ENCODE data around the gene EGFL8.
"Not testable (repeated sequence)": the region's sequence is repeated elsewhere in the genome, so short reads cannot be mapped to it uniquely, and the experiment has no call there.

The EGFL8 gene

DNA sequence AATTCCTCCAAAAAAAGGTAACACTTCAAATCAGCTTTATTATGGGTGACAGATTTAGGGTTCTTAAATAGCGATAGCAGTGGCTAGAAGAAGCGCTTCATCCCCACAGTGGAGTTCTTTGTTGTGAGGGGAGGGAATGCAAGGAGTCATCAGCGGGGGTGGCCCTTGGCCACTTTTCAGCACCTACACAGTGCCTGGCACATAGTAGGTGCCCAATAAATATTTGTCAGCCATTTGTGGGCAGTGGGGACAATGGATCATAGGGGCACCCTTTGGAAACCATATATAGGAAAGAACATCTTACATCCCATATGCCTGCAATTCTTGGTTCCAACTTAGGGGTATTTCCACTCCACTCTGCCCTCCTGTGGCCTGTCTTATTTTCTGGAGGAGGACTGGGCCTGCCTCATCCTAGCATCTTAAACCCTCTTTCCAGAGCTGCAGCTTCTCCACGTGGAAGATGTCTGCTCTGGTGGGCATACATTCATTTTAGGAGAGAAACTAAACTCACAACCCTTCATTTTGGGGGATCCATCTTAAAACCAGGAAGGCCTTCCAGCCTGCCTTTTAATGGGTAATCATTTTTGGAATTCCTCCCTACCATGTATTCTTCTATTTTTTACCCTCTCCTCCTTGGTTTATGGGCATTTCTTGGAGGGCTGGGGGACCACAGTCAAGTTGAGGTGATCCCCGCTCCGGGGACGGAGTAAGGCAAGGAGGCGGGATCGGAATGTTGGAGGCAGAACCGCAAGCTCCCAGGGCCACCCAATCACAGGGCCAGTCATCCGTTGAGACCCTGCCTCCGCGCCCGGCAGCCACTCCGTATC lies 30.6 kb downstream of the EGFL8 start:
- no peak for DNase-seq (ENCODE audit: low read depth in 2 of 2, low spot score in 1 of 2)

DNA sequence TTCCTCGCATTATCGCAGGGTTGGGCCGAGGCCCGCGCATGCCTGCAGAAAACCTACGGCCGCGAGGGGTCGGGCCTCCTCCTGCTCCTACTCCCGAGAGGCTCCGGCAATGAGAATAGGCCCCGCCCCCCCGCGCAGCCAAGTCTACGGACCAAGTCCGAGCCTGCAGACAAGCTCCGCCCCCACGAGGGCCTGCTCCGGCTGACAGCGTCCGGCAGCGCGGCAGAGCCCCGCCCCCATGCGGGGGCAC lies 31.2 kb downstream of the EGFL8 start:
- peak; percentile 98 to 100 for DNase-seq (ENCODE audit: low read depth in 2 of 2, low spot score in 1 of 2)

DNA sequence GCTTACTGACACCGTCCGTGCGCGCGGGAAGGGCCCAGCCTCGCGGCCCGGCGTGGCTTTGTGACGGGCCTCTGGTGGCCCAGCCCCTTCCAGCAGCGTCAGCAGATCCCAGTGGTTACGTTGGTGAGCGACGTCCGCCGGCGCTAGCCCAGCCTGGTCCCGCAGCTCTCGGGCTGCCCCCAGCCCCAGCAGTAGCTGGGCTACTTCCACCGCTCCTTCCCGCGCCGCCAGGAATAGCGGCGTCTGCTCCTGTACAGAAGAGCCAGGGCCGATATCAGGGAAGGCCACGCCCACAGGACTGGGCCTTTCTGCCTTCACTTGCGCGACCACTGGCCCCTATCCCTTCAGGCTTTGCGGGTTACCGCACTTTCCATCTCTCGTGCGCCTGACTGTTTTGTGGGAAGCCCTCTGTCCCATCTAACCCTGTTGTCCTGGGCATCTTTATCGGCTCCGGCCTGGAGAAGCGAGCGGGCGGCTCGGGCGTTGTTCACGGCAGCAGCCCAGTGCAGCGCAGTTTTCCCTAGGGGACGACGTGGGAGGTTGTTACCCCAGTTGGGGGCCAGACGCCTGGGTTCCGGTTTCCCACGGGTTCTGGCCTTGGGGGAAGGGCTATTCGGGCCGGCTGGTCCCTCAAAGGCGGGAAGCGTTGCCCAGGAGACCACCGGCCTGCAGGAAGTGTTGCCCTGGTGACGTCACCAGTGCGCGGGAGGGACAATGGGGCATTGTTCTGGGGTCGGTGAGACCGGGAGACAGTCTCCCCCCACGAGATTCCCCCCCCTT lies 31.7 kb downstream of the EGFL8 start:
- DNase-seq (ENCODE audit: low read depth in 2 of 2, low spot score in 1 of 2) = peak in 1 of 2 donors; percentile 41

DNA sequence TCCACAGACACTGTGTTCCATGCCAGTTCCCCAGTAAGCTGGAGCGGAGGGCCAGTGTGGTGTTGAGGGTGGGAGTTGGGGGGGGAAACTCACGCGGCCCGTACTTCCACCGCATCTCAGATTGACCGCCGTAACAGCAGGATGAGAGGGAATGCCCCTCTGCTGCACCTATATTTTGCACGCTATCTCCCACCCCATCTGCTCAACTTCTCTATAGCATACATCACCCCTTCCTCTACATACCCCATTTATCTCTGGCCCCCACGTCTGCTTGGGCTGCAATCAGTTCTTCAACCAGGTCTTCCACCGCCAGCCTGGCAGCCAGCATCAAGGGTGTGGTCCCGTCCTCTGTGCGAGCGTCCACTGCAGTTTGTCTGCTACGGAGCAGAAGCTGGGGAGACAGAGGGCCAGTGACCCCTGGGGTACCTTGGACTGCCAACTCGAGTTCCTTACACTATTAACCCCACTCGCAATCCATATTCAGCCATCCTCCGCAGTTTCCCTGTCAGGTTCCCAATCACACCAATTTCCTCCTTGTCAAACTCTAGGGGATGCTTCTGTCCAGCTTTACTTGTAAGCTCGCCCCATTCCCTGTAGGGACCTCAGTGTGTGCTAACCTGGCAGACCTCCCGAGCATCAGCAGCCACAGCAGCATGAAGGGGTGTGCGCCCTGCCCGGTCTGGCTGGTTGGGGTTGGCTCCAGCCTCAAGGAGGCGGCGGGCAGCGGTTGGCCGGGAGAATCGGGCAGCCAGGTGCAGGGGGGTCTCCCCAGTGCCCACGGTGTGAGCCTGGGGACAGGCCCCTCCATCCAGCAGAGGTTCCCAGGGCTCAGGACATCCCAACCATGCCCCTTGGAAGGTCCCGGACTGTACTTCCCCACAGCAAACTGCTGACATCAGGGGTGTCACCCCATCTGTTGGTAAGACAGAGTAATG lies 32.6 kb downstream of the EGFL8 start:
- DNase-seq (ENCODE audit: low read depth in 2 of 2, low spot score in 1 of 2) = no peak

DNA sequence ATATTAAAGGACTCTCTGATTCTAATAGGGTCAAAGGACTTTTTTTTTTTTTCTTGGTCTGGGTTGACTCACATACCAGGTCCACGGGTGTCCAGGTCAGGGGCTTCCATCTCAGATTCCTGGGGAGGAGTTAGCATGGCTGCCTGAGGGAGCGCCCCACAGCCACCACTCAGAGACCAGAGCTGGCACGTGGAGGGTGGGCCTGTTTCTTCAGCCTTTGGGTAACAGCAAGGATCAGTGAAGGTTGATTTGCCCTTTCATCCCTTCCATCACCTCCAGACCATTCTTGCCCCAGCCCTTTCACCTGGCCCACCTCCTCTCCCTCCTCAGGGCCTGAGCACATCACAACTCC lies 33.9 kb downstream of the EGFL8 start:
- DNase-seq (ENCODE audit: low read depth in 2 of 2, low spot score in 1 of 2) = no peak

DNA sequence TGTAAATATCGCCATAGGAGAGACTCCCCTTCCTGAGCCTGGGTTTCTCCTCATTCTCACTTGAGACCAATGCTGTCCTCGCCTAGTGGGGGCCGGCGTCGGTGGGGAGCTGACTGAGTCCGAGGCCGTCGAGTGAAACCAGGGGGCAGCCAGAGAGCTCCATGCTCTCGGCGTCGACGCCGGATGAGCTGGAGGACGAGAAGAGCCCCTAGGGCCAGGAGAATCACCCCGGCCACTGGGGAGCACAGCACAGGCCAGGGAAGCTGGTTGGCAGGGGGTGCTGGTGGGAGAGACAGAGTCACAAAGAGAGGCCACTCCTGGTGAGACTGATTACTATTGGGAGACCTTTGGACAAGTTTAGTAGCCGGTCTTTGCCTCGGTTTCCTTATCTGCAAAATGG lies 34.5 kb downstream of the EGFL8 start:
- no peak for DNase-seq (ENCODE audit: low read depth in 2 of 2, low spot score in 1 of 2)

DNA sequence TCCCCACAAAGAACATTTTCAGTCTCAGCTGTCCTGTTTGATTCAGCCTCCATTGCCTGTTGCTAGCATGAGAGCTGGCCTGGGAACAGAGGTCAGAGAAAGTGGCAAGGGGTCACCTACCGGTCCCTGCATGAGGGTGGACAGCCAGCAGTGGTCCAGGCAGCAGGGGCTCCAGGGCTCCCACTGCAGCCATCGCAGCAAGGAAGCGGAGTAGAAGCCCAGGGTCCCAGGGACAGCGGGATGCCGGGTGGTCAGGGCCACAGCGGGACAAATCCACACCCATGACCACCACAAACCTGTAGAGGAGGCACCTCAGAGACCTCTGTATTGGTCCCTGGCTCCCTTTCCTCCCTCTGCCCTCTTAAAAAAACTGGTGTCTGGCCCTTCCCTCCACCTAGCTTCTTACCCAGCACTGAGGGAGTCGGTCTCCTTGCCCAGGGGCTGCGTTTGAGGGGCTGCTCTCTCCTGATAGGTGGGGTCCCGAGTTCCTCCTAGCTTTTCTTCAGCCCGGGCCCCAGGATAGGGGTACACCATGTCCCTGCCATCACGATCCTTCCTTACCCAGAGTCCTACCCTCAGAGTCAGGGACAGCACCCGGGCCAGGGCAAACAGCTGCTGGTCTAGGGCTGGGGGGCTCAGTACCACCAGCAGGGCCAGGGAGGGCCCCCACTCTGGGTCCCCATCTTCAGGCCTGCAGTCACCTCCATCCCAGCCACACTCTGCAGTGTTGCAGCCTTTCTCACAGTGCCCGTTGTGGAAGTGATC lies 36.5 kb downstream of the EGFL8 start:
- no peak for DNase-seq (ENCODE audit: low read depth in 2 of 2, low spot score in 1 of 2)

DNA sequence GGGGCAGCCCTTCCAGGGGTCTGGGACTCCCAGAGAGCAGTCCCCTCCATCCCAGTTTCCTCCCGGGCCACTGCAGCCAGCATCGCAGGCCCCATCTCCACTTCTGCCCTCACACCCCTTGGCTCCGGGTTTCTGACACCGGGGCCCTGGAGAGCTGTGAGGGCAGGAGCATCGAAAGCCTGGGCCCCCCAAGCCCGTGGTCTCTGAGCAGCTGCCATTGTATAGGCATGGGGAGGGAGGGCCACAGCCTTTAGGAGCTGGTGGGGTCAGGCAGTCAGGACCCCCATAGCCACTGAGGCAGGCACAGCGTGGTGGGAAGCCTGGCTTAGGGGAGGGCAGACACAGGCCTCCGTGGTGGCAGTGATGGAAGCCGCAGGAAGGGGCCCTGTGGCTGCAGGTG lies 37.8 kb downstream of the EGFL8 start:
- no peak for DNase-seq (ENCODE audit: low read depth in 2 of 2, low spot score in 1 of 2)

DNA sequence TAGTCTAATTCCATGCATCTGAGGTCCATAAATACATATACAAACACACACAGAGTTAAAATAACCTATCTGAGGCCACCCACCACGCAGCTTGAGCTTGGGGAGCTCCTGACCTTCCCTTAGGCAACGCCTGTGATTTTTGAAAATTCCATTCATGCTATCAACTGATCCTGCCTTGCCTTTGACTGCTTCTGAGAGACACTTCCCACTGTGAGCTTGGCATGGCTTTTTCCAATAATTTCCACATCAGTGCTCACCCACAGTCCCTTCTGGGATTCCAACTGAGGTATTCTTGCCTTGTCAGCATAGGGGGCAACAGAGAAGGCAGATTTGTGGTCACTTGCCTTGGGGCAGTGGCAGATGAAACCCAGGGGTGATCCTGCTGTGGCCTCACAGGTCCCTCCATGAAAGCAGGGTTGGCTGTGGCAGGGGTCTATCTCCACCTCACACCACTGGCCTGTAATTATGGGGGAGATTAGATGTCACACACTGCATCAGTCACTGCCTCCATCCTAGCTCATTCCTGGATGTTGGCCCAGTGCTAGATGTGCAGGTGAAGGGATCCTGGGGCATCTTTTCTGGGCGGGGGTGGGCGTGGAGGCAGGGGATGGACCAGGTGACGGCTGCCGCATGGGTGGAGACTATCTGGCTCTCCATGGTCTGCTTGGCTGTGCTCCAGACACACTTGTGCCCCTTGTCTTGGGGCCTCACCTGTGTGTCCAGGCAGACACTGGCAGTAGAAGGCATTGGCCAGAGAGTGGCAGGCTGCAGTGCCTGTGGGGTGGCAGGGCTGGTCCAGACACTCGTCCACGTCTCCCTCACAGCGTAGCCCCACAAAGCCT lies 39.3 kb downstream of the EGFL8 start:
- no peak for DNase-seq (ENCODE audit: low read depth in 2 of 2, low spot score in 1 of 2)

DNA sequence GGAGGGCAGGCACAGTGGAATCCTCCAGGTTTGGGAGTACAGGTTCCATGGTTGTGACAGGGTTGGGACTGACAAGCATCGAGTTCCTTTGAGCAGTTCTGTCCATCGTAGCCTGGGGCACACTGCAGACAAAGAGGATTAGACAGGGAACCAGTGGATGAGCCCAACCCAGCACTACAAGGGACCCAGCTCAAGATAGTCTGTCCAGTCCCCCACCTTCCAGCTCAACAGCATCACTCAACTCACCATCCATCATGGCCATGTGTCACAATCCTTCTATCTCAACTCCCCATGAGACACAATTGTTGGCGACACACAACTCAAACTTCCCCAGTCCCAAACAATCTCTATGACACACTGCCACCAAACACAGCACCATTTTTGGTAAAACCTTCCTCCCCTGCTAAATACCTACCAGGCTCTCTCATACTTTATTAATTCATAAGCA lies 39.9 kb downstream of the EGFL8 start:
- no peak for DNase-seq (ENCODE audit: low read depth in 2 of 2, low spot score in 1 of 2)

DNA sequence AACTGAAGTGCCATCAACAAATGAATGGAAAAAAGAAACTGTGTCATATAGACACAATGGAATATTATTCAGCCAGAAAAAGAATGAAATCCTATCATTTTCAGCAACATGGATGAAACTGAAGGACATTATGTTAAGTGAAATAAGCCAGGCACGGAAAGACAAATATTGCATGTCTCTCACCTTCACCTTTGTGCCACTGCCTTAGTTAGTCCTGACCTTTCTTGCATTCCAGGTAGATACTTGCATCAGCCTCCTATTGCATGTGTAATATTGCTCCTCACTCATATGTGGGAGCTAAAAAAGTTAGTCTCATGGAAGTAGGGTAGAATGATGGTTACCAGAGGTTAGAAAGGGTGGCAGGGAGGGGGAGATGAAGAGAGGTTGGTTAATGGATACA lies 44.6 kb downstream of the EGFL8 start:
- no peak for DNase-seq (ENCODE audit: low read depth in 2 of 2, low spot score in 1 of 2)

DNA sequence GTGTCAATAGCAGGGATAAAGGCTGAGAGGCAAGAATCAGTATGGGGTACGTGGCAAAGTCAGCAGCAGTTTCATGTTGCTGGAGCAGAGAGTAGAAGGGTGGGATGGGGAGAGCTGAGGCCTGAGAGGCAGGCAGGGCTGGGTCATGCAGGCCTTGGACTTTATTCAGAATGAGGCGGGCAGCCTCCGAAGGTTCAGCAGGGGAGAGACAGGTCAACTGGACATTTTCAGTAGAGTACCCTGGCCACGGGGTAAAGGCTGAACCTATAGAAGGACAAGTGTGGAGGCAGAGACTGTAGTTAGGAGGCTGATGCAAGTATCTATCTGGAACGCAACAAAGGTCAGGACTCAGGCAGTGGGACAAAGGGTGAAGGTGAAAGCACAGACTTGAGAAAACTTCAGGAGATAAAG lies 45.8 kb downstream of the EGFL8 start:
- no peak for DNase-seq (ENCODE audit: low read depth in 2 of 2, low spot score in 1 of 2)

DNA sequence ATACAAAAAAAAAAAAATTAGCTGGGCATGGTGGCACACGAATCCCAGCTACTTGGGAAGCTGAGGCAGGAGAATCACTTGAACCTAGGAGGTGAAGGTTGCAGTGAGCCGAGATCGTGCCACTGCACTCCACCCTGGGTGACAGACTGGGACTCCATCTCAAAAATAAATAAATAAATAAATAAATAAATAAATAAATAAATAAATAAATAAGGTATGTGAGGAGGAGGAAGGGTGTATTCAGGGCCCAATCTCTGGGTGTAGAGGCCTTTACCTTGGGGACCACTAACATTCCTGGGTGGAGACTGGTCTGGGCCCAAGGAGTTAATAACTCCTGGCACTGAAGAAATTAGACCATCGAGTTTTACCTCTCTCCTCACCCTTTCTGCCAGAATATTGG lies 47.0 kb downstream of the EGFL8 start:
- DNase-seq (ENCODE audit: low read depth in 2 of 2, low spot score in 1 of 2) = not testable (repeated sequence)

DNA sequence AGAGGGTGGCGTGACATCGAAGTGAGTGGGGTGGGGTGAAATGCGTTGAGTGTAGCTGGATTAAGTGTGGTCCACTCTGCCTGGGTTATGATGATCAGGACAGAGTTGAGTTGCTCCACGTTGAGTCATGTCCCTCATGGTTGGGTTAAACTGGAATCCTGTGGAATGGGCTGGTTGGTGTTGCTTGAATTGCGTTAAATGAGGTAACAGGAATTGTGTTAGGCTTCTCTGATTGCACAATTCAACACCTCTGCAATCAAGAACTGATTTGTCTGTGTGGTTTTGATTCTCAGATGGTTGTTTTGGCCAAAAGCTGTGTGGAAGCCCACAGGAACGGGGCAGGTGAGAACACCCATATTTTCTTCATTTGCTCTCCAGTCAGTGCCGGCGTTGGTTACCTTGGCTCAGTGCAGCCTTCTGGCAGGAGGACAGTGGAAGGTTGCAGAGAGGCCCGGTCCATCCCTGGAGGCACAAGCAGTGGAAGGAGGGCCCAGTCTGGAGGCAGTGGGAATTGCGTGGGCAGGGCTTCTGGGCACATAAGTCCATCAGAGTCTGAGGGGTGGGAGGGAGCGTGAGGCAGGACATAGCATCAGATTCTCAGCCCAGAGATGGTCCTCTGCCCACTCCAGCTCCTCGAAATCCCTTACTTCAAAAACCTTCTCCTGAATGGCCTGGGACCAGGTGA lies 47.8 kb downstream of the EGFL8 start:
- no peak for DNase-seq (ENCODE audit: low read depth in 2 of 2, low spot score in 1 of 2)

DNA sequence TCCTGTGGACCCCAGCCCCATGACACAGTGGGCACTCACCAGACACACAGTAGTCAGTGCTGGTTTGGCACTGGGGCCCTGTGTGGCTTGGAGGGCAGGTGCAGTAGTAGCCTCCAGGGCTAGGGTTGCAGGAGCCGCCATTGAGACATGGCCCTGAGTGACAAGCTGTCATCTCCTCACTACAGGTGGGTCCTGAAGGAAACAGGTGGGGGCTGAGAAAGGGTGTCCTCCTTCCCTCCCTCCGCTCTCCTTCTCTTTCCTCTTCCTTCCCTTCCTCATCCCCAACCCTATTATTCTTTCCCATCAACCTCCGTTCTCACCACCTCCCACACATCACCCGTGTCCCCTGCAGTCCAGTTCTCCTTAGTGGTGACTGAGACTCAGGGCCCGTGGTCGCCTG lies 49.3 kb downstream of the EGFL8 start:
- DNase-seq (ENCODE audit: low read depth in 2 of 2, low spot score in 1 of 2) = no peak

DNA sequence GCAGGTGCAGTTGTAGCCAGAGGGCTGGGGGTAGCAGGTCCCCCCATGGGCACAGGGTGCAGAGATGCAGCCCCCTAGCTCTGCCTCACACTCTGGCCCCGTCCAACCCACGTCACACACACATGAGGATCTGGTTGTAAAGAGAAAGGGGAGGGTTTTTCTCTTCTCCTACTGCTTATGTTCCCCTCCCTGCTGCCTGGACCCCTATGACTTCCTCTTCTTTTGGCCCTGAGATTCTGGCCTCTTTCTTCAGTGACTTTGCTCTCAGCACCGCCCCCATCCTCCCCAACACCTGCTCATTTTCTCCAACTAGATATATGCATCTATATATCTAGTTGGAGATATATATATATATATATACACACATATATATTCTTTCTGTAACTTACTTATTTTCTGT lies 49.7 kb downstream of the EGFL8 start:
- no peak for DNase-seq (ENCODE audit: low read depth in 2 of 2, low spot score in 1 of 2)

DNA sequence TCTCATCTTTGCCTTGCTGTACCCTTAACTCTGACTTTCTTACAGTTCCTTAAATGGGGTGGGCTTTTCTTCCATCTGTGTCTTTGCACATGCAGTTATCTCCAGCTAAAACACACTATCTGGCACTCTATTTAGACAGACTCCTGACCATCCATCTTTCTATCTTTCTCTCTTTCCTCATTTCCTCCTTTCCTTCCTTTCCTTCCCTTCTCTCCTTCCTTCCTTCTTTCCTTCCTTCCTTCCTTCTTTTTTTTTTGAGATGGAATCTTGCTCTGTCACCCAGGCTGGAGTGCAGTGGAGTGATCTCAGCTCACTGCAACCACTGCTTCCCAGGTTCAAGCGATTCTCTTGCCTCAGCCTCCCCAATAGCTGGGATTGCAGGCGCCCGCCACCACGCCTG lies 51.2 kb downstream of the EGFL8 start:
- DNase-seq (ENCODE audit: low read depth in 2 of 2, low spot score in 1 of 2) = no peak

DNA sequence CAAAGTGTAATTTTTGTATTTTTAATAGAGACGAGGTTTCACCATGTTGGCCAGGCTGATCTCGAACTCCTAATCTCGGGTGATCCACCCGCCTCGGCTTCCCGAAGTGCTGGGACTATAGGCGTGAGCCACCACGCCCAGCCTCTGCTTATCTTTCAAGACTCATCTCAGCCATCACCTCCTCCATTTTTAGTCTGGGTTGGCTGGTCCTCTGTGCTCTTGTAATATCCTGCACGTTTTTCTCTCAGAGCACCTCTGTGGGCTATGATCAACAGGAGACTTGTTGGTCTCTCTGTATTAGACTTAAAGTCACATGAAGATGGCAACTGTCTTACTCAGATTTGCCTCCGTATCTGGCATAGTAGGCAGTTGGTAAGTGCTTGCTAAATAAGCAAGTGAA lies 51.9 kb downstream of the EGFL8 start:
- no peak for DNase-seq (ENCODE audit: low read depth in 2 of 2, low spot score in 1 of 2)

DNA sequence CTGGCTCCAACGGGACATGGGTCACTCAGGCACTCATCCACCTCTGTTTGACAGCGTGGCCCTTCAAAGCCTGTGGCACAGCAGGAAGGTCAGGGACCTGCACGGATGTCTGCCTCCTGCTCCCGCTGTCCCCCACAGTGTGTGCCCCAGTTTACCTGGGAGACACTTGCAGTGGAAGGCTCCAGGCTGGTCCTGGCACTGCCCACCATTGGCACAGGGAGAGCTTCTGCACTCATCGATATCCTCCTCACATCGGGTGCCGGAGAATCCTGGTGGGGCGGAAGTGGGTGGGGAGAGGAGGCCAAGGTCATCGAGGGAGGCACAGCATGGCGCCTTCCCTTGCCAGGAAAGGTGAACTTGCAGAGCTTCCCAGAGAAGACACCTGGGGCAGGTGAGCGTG lies 52.6 kb downstream of the EGFL8 start:
- no peak for DNase-seq (ENCODE audit: low read depth in 2 of 2, low spot score in 1 of 2)
